Upper lobe of left lung (tissue), 4 donors: Measurements from ENCODE around the gene PTPRK.

Experiments used
- CTCF ChIP-seq, 6 experiments: fragments of 450-650 bp in 4 of 6; fragments of 200-600 bp in 2 of 6; sonication (generic) in 2 of 6; IDR thresholded peaks; one replicate each; pipeline ENCODE4 v1.5.1; 2016 to 2019; ENCODE audit warnings: antibody characterized with exemption in 6 of 6
- POLR2AphosphoS5 ChIP-seq, 2 donors: sonication (generic); formaldehyde crosslinking; IDR thresholded peaks; one replicate each; pipeline ENCODE4 v1.5.1; 2017; ENCODE audit warnings: antibody characterized with exemption in 2 of 2

- TF ChIP-seq CTCF (IDR thresholded peaks at IDR 0.05) (no peak), POLR2AphosphoS5 (IDR thresholded peaks at IDR 0.05) (no peak)
Measured at GRCh38 chr6:128482642-128483041, 37.8 kb downstream of the PTPRK start.
